ENCODE measurements around the gene KRT84. TPM values are rescaled to one million over a fixed set of nuclear protein-coding genes. Genes with fewer than 3 reads are reported as not detected.
"Not testable (repeated sequence)": the region's sequence is repeated elsewhere in the genome, so short reads cannot be mapped to it uniquely, and the experiment has no call there.

The KRT84 gene
- total RNA-seq, 1 donor from 2014 or later: 2.2 TPM

DNA sequence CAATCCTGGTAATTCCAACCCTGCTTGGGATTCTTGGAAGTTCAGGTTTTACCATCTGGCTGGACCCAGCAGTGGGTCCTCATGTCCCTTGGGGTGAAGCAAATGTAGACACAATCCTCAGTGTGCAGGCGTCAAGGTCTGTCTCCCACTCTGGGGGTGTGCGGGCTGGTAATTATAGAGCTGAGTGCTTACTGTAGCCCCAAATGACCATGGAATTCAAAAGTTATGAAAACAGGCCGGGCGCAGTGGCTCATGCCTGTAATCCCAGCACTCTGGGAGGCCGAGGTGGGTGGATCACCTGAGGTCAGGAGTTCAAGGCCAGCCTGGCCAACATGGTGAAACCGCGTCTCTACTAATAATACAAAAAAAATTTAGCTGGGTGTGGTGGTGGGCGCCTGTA, 40.4 kb downstream of the KRT84 start:
- not testable (repeated sequence) for DNase-seq (ENCODE audit: low spot score)

DNA sequence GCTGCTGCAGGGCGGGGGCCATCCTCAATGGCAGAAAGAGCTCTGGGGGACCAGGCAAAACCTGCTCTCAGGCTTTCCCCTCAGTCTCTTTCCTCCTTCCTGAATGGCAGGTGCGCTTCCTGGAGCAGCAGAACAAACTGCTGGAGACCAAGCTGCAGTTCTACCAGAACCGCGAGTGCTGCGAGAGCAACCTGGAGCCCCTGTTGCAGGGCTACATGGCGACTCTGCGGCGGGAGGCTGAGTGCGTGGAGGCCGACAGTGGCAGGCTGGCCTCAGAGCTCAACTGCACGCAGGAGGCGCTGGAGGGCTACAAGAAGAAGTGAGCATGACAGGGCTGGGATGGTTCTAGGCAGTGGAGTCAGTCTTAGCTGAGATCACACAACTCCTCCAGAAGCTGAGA, 41.3 kb downstream of the KRT84 start:
- DNase-seq (ENCODE audit: low spot score): no peak

DNA sequence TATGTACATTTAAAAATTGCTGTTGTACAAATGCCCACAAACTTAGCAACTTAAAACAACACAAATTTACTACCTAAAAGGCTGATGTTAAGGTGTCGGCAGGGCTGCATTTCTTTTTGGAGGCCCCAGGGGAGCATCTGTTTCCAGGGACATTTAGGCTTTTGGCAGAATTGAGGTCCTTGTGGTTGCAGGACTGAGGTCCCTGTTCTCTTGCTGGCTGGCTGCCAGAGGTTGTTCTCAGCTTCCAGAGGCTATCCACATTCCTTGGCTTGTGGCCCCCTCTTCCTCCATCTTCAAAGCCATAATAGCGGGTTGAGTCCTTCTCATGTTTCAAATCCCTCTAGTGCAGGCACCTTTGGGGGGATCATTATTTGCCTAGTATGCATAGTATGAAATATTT, 41.9 kb downstream of the KRT84 start:
- DNase-seq (ENCODE audit: low spot score): no peak

DNA sequence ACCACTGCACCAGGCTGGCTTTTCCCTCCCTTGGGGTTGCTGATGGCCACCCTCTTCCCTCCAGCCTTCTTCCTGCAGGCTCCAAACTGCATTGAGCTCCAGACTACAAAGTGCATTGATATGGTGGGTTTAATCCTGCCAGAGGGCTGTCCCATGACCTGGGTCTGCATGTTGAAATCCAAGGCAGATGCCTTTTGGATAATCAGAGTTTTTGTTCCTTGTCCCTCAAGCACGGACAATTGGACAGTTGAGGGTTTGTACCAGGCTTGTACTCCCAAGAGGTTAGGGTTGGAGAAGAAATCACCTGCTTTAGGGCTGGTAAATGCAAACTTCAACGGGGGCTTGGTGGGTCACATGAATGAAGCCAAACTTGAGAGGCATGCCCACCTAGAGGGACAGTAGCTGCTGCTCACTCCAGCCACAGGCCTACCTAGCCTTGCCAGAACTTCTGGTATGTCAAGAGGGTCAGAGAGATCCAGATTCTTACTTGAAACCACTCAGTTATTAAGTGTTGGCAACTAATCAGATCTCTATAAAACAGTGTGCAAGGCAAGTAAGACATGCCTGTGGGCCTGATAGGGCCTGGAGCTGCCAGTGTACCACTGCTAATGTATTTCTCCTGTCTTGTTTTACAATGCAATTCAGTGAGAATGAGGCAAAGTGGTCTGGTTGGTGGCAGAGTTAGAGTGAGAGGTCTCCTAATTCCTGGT, 42.5 kb downstream of the KRT84 start:
- DNase-seq (ENCODE audit: low spot score): no peak

DNA sequence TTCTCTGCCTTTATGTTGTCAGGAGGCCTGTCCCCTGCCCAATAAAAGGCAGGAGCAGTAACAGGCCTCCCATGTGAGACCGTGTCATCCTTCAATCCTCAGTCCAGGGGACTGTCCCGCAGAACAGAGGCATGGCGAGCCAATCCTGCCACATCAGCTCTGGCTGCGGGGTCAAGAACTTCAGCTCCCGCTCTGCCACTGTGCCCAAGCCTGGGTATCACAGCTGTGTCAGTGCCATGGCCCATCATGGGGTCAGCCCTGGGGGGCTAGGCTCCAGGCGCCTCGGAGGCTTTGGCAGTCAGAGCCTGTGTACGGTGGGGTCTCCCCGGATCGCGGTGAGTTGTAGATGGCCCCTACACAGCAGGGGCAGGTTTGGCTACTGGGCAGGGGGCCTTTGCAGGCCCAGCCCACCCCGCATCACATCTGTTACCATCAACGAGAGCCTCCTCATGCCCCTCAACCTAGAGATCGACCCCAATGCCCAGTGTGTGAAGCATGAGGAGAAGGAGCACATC, 44.3 kb downstream of the KRT84 start:
- DNase-seq (ENCODE audit: low spot score): no peak

DNA sequence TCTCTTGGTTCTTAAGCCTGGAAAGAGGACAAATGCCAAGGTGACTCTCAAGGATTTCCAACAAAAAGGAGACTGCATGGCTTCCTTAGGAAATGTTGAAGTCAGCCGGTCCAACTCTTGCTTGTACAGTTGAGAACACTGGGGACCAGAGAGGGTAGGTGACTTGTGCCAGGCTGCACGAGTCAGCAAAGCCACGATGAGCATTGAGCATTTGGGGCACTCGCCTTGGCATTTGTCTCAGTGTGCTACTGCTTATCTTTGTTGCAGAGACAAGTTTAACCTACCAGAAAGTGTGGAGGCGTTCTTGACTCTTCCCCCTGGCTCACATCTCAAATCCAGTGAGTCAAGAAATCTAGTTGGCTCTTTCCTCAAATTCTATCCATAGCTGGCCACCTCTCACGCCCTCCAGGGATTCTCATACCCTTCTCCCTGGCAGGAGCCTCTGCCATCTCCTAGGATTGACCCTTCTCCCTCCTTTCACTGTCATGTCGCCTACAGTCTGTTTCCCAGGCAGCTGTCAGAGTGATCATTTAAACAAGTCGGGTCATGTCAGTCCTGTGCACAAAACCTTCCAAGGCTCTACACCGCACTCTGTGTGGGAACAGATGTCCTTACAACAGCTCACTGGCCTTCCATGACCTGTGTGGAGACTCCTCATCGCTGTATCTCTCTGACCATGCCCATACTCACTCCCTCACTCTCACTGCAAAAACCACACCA, 47.1 kb downstream of the KRT84 start:
- no peak for DNase-seq (ENCODE audit: low spot score)

DNA sequence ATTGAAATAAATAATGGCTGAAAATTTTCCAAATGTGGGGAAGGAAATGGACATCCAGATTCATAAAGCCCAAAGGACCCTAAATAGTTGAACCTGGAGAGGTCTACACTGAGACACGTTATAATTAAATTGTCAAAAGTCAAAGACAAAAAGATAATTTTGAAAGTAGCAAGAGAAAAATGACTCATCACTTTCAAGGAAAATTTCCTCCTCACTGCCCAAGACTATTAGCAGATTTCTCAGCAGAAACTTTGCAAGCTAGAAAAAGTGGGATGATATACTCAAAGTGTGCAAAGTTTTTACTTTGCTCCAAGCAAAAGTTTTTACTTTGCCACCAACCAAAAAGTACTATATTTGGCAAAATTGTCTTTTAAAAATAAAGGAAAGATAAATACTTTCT, 48.4 kb downstream of the KRT84 start:
- DNase-seq (ENCODE audit: low spot score): no peak

DNA sequence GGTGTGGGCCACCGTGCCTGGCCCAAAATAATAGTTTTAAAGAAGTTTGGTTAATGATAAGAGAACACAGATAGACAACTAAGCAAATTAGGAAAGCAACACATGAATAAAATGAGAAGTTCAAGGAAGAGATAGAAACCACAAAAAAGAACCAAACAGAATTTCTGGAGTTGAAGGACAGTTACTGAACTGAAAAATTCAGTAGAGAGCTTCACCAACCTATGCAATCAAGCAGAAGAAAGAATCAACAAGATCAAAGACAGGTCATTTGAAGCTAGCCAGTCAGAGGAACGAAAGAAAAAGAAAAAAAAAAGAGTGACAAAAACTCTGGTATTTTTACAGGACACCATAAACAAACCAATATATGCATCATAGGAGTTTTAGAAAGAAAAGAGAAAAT, 48.8 kb downstream of the KRT84 start:
- DNase-seq (ENCODE audit: low spot score): no peak

DNA sequence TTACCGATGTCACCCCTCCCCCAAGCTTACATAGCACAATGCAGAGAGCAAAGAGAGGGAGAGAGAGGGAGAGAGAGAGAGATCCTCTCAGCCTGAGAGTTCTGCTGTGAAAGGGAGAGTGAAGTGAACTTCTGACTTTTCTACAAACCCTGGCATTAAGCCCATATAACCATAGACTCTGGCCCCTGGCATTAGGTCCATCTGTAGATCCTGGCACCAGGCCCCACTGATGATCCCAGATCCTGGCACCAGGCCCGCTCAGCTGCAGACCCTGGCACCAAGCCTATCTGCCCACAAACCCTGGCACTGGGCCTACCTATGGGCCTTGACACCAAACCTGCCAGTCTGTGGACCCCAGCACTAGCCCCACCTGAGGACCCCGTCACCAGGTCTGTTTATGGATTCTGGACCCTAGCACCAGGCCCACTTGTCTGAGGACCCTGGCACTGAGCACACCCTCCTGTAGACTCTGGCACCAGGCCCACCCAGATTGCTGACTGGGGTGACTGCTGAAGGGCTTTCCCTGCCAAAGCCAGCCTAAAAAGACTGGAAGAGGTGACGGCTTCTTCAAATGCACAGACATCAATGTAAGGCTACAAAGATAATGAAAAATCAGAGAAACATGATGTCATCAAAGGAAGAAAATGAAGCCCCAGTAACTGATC, 49.7 kb downstream of the KRT84 start:
- no peak for DNase-seq (ENCODE audit: low spot score)

DNA sequence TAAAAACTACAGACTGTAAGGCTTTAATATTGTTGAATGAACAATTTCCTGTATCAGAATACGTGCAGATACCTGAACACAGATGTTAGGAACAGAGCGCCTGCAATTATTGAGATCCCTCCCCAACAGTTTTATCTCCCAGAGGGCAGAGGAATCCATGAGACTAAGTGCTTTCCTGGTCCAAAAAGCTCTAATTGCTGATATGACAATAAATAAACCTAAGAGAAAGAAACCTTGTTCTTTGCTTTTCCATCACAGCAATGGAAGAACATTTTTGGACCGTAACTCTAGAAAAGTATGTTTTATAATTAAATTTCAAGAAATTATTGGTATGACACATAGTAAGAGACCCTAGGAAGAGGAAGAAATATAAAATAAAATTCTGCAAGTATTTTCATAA, 51.3 kb downstream of the KRT84 start:
- no peak for DNase-seq (ENCODE audit: low spot score)

DNA sequence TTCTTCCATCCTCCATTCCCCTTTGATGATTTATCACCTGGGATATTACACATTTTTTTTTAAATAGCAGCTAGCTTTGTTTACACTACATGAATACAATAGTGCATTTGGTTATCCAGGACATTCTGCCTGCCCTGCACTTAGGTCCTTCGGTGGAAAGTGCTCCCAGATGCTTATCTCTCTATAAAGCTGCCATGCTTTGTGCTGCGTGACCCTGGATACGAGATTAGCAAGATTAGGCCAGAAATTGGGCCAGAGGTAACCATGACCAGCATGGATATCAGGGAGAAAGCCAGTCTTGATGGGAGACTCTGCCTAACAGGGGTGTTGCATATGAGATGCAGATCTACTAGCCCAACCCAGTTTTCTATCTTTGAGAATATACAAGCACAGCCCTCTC, 52.1 kb downstream of the KRT84 start:
- no peak for DNase-seq (ENCODE audit: low spot score)

DNA sequence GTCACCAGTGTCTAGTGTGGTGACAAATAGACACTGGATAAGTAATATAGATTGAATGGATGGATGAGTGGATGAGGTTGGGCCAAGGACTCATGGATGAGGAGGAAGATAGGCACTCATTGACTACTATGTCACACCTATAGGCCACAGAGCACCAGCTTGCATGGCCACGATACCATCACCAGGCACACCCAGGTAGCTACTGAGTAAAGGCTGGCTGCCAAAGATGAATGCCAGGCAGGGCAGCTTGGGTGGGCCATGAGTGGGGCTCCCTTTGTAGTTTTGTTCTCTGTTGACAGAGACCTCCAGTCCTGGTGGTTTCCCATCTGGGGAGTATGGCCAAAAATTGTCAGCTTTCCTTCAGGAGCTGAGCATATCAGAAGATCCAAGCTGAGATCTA, 53.1 kb downstream of the KRT84 start:
- DNase-seq (ENCODE audit: low spot score): no peak

DNA sequence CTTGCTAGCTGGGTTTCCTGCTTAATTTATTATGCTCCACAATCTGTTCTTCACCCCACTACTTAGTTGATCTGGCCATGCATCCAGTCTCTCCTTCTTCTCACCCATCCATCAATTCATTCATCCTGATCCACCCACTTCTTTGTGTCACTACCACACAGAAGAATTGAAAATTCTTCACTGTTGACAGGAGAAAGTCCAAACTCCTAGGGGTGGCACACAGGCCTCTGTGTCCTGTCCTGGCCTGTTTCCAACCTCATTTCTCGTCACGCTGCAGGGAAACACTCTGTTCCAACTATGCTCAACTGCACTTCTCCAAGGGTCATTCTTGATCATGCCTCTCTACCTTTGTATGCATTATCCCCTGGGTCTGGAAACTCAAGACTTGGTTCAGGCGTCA, 53.6 kb downstream of the KRT84 start:
- no peak for DNase-seq (ENCODE audit: low spot score)

DNA sequence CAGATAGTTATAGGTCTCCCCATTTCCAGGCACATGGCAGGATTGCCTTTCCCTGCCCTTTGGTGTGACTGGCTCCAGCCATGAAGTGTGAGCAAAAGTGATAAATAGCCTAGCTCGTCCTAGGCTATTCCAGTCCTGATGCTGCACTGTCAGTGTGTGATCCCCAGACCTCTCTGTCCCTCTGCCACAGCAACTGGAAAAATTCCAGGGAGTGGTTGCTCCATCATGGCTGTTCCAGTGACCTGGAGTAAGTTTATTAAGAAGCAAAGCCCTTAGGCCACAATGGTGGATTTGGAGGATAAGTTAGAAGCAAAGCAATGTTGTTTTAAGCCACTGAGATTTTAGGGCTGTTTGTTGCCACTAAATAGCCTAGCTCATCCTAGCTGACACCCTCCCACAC, 54.4 kb downstream of the KRT84 start:
- no peak for DNase-seq (ENCODE audit: low spot score)

DNA sequence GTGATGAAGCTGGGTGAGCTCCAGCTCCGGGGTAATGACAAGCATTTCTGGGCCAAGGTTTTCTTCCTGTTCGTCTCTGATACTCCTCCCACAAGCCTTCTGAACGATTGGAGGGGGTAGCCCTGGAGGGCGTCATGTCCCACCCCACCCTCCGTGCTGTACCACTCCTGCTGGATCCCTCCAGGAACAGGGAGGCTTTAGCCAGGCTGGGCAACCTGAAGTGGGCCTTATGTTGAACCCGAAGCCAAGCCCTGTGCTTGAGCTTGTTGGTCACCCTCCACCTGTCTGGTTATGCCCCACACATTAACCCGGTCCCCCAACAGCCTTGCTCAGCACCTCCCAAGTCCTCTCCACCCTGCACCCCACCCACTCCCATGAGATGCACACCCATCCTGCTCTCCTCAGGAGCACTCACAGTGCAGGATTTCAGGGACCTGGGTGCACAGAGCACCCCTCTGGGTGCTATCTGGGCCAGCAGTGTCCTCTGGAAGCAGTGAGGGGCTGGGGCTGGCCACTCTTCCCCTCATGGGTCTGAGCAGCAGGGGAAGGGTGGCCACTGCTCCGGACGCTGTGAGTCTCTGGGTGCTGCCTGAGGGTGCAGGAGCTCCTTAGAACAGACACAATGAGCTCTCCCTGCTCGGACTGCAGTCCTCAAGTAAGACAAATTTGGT, 57.5 kb downstream of the KRT84 start:
- no peak for DNase-seq (ENCODE audit: low spot score)

Other genes starting within 250 kb of the KRT84 start
- not detected for gene KRT80, start 193.6 kb downstream of the KRT84 start, total RNA-seq (ENCODE audit: insufficient read depth, low replicate concordance)
- gene KRT7, start 152.4 kb downstream of the KRT84 start, total RNA-seq (ENCODE audit: insufficient read depth, low replicate concordance): 7.7 TPM
- not detected for gene KRT86, start 111.0 kb downstream of the KRT84 start, total RNA-seq (ENCODE audit: insufficient read depth, low replicate concordance)
- 2.9 TPM for gene KRT81, start 94.1 kb downstream of the KRT84 start, total RNA-seq (ENCODE audit: insufficient read depth, low replicate concordance)
- not detected for gene KRT83, start 64.3 kb downstream of the KRT84 start, total RNA-seq (ENCODE audit: insufficient read depth, low replicate concordance)
- not detected for gene KRT85, start 18.2 kb downstream of the KRT84 start, total RNA-seq (ENCODE audit: insufficient read depth, low replicate concordance)
- 1.7 TPM for gene KRT82, start 20.7 kb upstream of the KRT84 start, total RNA-seq (ENCODE audit: insufficient read depth, low replicate concordance)
- gene KRT75, start 48.7 kb upstream of the KRT84 start, total RNA-seq (ENCODE audit: insufficient read depth, low replicate concordance): not detected
- 8.2 TPM for gene KRT6B, start 66.5 kb upstream of the KRT84 start, total RNA-seq (ENCODE audit: insufficient read depth, low replicate concordance)
- 2.6 TPM for gene KRT6C, start 88.2 kb upstream of the KRT84 start, total RNA-seq (ENCODE audit: insufficient read depth, low replicate concordance)
- gene KRT6A, start 107.6 kb upstream of the KRT84 start, total RNA-seq (ENCODE audit: insufficient read depth, low replicate concordance): 701 TPM
- 446 TPM for gene KRT5, start 134.7 kb upstream of the KRT84 start, total RNA-seq (ENCODE audit: insufficient read depth, low replicate concordance)
- not detected for gene KRT71, start 167.5 kb upstream of the KRT84 start, total RNA-seq (ENCODE audit: insufficient read depth, low replicate concordance)
- 3.4 TPM for gene KRT74, start 188.2 kb upstream of the KRT84 start, total RNA-seq (ENCODE audit: insufficient read depth, low replicate concordance)
- 1.2 TPM for gene KRT72, start 215.8 kb upstream of the KRT84 start, total RNA-seq (ENCODE audit: insufficient read depth, low replicate concordance)
- gene KRT73, start 232.9 kb upstream of the KRT84 start, total RNA-seq (ENCODE audit: insufficient read depth, low replicate concordance): not detected